WERI-Rb-1 (cell line): ENCODE data around the gene ANKRD63.
A peak's percentile ranks its signal among the peaks of the same experiment; 100 is the strongest.

Experiments
- DNase-seq: peaks from one replicate; pipeline ENCODE4 v3.0.0-alpha.2; 2020
- H3K27ac ChIP-seq: fragments of 250-450 bp; sonication (Bioruptor Pico); 2 replicates; pipeline ENCODE4 v1.5.1; 2020; ENCODE audit warnings: mild to moderate bottlenecking, moderate library complexity
- H3K27me3 ChIP-seq: fragments of 250-450 bp; sonication (Bioruptor Pico); 2 replicates; pipeline ENCODE4 v1.5.1; 2021; ENCODE audit warnings: mild to moderate bottlenecking, low read depth, moderate library complexity; ENCODE audit not compliant: insufficient read depth, severe bottlenecking
- H3K36me3 ChIP-seq: fragments of 250-450 bp; sonication (Bioruptor Pico); 2 replicates; pipeline ENCODE4 v1.5.1; 2020; ENCODE audit warnings: mild to moderate bottlenecking, moderate library complexity
- H3K4me3 ChIP-seq: 2 replicates; pipeline ENCODE4 v1.5.1; 2011; ENCODE audit warnings: low read depth, mild to moderate bottlenecking, control low read depth, low read length
- H3K9me3 ChIP-seq: fragments of 250-450 bp; sonication (Bioruptor Pico); 2 replicates; pipeline ENCODE4 v1.5.1; 2021; ENCODE audit warnings: mild to moderate bottlenecking, moderate library complexity; ENCODE audit not compliant: severe bottlenecking
- TF ChIP-seq, protein P1 (sequence below): IDR thresholded peaks from 2 replicates; pipeline ENCODE4 v1.5.1; 2011; ENCODE audit warnings: low read depth, mild to moderate bottlenecking, control low read depth, inconsistent platforms, low read length

The ANKRD63 gene

DNA sequence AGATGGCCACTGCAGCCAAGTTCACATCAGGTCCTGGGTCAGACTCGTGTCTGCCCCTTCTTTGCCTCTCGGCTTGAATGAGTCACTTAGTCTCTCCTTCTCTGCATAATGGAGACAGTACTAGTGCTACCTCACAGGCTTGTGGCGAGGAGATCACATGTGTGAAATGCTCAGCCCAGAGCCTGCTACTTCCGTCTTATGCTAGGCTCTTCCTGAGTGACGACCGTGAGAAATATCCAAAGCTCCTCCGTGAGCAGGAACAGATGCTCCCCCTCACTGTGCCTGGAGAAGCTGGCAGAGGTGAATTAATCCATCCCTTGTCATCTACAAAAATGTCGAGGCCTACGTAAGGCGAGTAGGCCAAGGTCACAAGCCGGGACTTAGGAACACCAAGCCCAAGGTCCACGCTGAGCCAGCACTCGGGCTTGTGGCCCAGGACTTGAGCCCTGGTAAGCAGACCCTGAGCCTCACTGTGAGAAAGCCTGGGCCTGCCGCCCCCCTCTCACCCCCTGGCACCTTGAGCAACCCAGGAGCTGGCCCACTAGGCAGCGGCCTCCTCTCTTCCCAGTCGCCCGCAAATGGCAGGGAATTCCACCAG lies 26.1 kb downstream of the ANKRD63 start:
- Histone ChIP-seq H3K4me3 (no peak overlapping the region), H3K27ac (peak overlapping the region; percentile 86), H3K27me3 (no peaks in the 10 kb centered on the region), H3K9me3 (no peaks in the 10 kb centered on the region), H3K36me3 (no peaks in the 10 kb centered on the region)
- DNase-seq, result peak; percentile 83
- TF ChIP-seq, protein P1, sequence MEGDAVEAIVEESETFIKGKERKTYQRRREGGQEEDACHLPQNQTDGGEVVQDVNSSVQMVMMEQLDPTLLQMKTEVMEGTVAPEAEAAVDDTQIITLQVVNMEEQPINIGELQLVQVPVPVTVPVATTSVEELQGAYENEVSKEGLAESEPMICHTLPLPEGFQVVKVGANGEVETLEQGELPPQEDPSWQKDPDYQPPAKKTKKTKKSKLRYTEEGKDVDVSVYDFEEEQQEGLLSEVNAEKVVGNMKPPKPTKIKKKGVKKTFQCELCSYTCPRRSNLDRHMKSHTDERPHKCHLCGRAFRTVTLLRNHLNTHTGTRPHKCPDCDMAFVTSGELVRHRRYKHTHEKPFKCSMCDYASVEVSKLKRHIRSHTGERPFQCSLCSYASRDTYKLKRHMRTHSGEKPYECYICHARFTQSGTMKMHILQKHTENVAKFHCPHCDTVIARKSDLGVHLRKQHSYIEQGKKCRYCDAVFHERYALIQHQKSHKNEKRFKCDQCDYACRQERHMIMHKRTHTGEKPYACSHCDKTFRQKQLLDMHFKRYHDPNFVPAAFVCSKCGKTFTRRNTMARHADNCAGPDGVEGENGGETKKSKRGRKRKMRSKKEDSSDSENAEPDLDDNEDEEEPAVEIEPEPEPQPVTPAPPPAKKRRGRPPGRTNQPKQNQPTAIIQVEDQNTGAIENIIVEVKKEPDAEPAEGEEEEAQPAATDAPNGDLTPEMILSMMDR, result no peak

DNA sequence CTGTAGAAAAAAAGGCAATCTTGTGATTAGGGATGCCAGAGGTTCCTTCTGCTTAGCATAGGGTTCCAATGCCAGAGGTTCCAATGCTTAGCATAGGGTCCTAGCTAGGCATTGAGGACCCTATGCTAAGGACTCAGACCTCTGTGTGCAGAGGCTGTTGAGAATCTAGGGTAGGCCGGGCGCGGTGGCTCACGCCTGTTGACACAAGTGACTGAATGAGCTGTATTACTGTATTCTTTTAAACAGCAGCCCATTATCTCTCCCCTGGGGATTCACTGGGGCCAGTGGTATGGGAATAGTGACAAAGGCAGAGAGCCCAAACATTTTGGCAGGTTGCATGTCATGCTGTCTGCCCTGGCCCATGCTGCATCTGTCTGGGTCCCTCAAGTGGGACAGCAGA lies 27.8 kb downstream of the ANKRD63 start:
- DNase-seq, result no peak
- Histone ChIP-seq H3K27me3 (no peaks in the 10 kb centered on the region), H3K27ac (peak overlapping the region; percentile 86), H3K36me3 (no peaks in the 10 kb centered on the region), H3K4me3 (no peak overlapping the region), H3K9me3 (no peaks in the 10 kb centered on the region)
- TF ChIP-seq, protein P1, result no peak

DNA sequence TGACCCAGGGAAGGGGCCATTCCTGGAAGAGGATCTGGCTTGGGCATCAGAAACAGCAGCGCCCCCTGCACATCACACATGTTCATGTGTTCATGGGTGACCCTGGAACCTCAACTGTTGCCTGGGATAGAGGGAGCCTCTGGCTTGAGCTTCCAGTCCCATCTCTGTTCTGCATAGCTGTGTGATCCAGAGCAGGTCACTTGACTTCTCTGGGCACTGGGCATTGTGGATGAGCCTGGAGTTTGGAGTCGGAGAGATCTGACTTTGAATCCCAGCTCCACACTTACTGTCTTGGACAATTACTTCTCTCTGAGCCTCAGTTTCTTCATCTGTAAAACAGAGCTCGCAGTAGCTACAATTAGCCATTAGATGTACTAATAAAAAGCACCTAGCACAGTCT lies 28.4 kb downstream of the ANKRD63 start:
- no peaks in the 10 kb centered on the region for H3K27me3 ChIP-seq
- DNase-seq, result no peak
- TF ChIP-seq, protein P1, result peak; percentile 9; the same call in 1 of the 2 replicates
- no peak overlapping the region for H3K4me3 ChIP-seq
- peak overlapping the region; percentile 86 for H3K27ac ChIP-seq
- no peaks in the 10 kb centered on the region for H3K9me3 ChIP-seq
- H3K36me3 ChIP-seq, result no peaks in the 10 kb centered on the region

DNA sequence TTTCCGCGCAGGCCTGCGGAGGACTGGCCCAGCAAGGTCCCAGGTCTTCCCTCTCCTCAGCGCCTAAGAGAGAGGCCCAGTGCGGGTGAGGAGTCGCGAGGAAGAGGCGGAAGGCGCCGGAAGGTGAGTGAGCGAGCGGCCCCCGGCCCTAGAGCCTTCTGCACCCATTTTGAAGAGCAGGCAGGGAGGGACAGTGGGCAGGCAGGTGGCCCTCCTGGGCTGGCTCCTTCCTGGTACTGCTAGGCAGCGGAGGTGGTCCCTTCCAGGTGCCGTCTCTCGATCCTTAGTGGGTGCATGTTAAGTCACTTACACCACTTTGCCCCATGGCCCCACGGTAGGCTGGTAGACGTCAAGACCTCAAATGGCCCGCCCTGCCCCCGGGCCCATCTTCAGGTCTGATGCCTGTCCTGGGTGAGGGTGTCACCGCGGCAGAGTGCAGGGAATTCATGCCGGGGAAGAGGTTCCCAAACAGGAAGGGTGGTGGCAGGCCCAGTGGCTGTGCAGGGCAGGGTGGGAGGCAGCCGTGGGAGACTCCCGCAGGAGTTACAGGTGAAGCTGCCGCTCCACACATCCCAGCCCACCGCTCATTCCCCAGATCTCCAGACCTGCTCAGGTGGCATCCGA lies 29.6 kb downstream of the ANKRD63 start:
- H3K36me3 ChIP-seq, result no peaks in the 10 kb centered on the region
- no peaks in the 10 kb centered on the region for H3K27me3 ChIP-seq
- TF ChIP-seq, protein P1, result no peak
- no peak overlapping the region for H3K4me3 ChIP-seq
- H3K9me3 ChIP-seq, result no peaks in the 10 kb centered on the region
- DNase-seq, result no peak
- no peak overlapping the region for H3K27ac ChIP-seq

DNA sequence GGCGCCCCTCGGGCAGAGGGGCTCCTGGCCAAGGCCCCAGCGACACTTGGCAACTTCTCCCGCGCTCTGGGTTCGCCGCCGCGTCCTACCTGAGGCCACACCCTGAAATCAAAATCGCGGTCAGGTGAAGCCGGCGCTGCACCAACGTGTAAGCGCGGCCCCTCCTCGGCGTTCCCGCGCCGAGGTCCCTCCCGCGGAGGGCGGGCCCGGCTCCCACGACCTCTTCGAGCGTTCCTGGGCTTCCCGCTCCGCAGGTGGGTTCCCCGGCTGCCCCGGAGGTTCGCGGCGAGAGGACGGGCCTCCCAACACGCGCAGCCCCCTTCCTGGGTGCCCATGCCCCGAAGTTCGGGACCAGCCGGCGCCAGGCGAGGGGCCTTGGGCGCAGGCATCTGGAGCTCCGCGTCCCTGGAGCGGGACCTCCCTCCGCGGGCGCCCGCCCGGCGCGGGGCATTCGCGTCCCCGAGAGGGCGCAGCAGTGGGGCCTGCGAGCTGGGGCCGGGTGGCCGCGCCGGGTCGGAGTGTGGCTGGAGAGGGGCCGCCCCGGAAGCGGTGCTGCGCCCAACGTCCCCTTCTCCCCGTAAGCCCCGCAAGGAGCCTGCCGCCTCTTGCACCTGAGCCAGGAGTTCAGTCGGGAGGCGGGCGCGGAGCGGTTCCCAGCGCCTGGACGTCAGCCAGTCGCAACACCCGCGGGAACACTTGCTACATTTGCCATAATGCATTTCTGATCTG lies 30.3 kb downstream of the ANKRD63 start:
- Histone ChIP-seq H3K9me3 (no peaks in the 10 kb centered on the region), H3K4me3 (no peak overlapping the region), H3K27ac (no peak overlapping the region), H3K27me3 (no peaks in the 10 kb centered on the region), H3K36me3 (no peaks in the 10 kb centered on the region)
- TF ChIP-seq, protein P1, result no peak
- no peak for DNase-seq
